ENCODE data around the gene NTN5. TPM values are rescaled to one million over a fixed set of nuclear protein-coding genes. Genes with fewer than 3 reads are reported as not detected.

Gene NTN5
- total and polyA plus RNA-seq, 9 of the 15 experiments (the other 6 are each of a cell fraction or from before 2014, with no cell fraction given): not detected

- no peak for TF ChIP-seq ETV5 (CRISPR knock-in tag; IDR thresholded peaks at IDR 0.05; ENCODE audit: low read depth)
- no peak for TF ChIP-seq SMARCB1 (IDR thresholded peaks at IDR 0.05; ENCODE audit: insufficient read length, low read depth)
- TF ChIP-seq TEAD4 (IDR thresholded peaks at IDR 0.05; ENCODE audit: low read length): peak; percentile 75
- no peak for TF ChIP-seq TEAD4 (CRISPR knock-in tag; IDR thresholded peaks at IDR 0.05; ENCODE audit: borderline replicate concordance)
- no peak for TF ChIP-seq ZNF445 (CRISPR knock-in tag; IDR thresholded peaks at IDR 0.05; ENCODE audit: low read depth)
- 0 out of 2 replicates have a peak, but pooled peaks have one; percentile 51 for TF ChIP-seq TCF3 (CRISPR knock-in tag; IDR thresholded peaks at IDR 0.05)
- no peak for TF ChIP-seq LARP7 (IDR thresholded peaks at IDR 0.05)
- TF ChIP-seq, protein P1, sequence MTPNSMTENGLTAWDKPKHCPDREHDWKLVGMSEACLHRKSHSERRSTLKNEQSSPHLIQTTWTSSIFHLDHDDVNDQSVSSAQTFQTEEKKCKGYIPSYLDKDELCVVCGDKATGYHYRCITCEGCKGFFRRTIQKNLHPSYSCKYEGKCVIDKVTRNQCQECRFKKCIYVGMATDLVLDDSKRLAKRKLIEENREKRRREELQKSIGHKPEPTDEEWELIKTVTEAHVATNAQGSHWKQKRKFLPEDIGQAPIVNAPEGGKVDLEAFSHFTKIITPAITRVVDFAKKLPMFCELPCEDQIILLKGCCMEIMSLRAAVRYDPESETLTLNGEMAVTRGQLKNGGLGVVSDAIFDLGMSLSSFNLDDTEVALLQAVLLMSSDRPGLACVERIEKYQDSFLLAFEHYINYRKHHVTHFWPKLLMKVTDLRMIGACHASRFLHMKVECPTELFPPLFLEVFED (CRISPR knock-in tag; conservative IDR thresholded peaks at IDR 0.05): no peak
- no peak for TF ChIP-seq ZSCAN29 (IDR thresholded peaks at IDR 0.05)
- no peak for TF ChIP-seq ZBTB8A (IDR thresholded peaks at IDR 0.05; ENCODE audit: partially characterized antibody)
- no peak for TF ChIP-seq CEBPB (tag; IDR thresholded peaks at IDR 0.05)
- TF ChIP-seq PYGO2 (tag; IDR thresholded peaks at IDR 0.05): no peak
- no peak for TF ChIP-seq JUN (IDR thresholded peaks at IDR 0.05; ENCODE audit: borderline replicate concordance, low read depth, low read length)
- no peak for TF ChIP-seq JUN (CRISPR knock-in tag; IDR thresholded peaks at IDR 0.05; ENCODE audit: borderline replicate concordance)
- TF ChIP-seq CREBBP (IDR thresholded peaks at IDR 0.05; ENCODE audit: low read depth, low read length): no peak
- no peak for TF ChIP-seq ZNF347 (CRISPR knock-in tag; IDR thresholded peaks at IDR 0.05; ENCODE audit: low read depth)
- TF ChIP-seq, protein P2, sequence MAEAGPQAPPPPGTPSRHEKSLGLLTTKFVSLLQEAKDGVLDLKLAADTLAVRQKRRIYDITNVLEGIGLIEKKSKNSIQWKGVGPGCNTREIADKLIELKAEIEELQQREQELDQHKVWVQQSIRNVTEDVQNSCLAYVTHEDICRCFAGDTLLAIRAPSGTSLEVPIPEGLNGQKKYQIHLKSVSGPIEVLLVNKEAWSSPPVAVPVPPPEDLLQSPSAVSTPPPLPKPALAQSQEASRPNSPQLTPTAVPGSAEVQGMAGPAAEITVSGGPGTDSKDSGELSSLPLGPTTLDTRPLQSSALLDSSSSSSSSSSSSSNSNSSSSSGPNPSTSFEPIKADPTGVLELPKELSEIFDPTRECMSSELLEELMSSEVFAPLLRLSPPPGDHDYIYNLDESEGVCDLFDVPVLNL (CRISPR knock-in tag; IDR thresholded peaks at IDR 0.05; ENCODE audit: low read depth): no peak
- no peak for TF ChIP-seq ILK (tag; IDR thresholded peaks at IDR 0.05; ENCODE audit: borderline replicate concordance, low read depth)
- TF ChIP-seq KLF16 (IDR thresholded peaks at IDR 0.05): 0 out of 2 replicates have a peak, but pooled peaks have one; percentile 6
- no peak for TF ChIP-seq CC2D1A (IDR thresholded peaks at IDR 0.05)
- no peak for TF ChIP-seq NR4A1 (CRISPR knock-in tag; IDR thresholded peaks at IDR 0.05)
- no peak for TF ChIP-seq NR4A1 (tag; IDR thresholded peaks at IDR 0.05)
- no peak for TF ChIP-seq RBM39 (optimal IDR thresholded peaks at IDR 0.05; ENCODE audit: low read depth, low read length)
- TF ChIP-seq TAL1 (IDR thresholded peaks at IDR 0.05): peak; percentile 21; the same call in 1 of the 2 replicates
- no peak for TF ChIP-seq PATZ1 (CRISPR knock-in tag; IDR thresholded peaks at IDR 0.05; ENCODE audit: borderline replicate concordance)
Observed at GRCh38 chr19:48633148-48634035, 39.4 kb downstream of the NTN5 start (continued).
